ENCODE results near the gene CCDC191. TPM values are rescaled to one million over a fixed set of nuclear protein-coding genes. Genes with fewer than 3 reads are reported as not detected.

CCDC191 gene, protein sequence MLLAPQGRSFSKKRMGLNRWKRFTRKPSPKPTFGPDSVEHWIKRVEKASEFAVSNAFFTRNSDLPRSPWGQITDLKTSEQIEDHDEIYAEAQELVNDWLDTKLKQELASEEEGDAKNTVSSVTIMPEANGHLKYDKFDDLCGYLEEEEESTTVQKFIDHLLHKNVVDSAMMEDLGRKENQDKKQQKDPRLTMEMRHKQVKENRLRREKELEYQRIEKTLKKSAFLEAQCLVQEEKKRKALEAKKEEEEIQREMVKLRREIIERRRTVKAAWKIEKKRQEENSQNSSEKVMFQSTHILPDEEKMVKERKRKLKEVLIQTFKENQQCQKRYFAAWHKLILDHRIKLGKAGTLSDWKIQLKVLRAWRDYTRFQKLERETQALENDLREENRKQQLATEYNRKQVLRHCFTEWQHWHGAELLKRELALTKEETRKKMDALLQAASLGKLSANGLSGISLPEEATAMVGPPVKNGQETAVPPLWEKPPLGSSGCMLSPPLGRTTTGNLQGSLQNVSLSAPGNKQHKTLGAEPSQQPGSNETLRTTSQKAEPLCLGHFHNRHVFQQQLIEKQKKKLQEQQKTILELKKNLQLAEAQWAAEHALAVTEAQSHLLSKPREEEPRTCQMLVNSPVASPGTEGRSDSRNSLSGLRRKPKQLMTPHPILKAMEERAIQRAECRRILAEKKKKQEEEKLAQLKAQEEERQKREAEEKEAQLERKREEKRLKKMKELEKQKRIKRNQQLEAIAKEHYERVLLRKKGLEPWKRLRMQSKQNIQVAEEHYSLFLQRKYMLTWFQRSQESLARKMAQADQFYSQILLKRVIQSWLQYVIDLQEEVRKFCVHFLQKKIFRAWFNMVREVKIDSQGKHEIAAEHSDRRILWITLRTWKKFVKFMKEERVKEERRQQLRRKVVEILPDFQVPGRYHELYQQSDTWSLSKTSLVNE
- 3.4 TPM for polyA plus RNA-seq (2013, experiment 1 of 2)
- 3.1 TPM for polyA plus RNA-seq (2013, experiment 2 of 2)

GRCh38 chr3:114056130-114057010 is at the start of gene CCDC191, which contains the start of gene QTRT2:
TSS of gene CCDC191 (minus strand) at chr3:114056526. CDS start at chr3:114056466, 60 bp downstream.
TSS of gene QTRT2 (plus strand) at chr3:114056737. CDS start at chr3:114065258, 8,521 bp downstream.
- WGBS, 2 experiments (ENCODE audit: insufficient coverage in 2 of 2), result 1% methylated on average over 47 to 48 of the region's 49 CpGs
- H3K27ac ChIP-seq (ENCODE audit: low read depth, low read length, severe bottlenecking), result peak within 1 kb of the TSS; percentile 83
- H3K4me1 ChIP-seq (ENCODE audit: control insufficient read depth, insufficient read depth, low read length, poor library complexity, severe bottlenecking), result peaks cover 4% of the 10 kb centered on the region
- H3K9me3 ChIP-seq (ENCODE audit: control insufficient read depth, low read length), result no peaks in the 10 kb centered on the region
- H3K36me3 ChIP-seq (ENCODE audit: control insufficient read depth, insufficient read depth, low read length), result peaks cover 3% of the 10 kb centered on the region
- peak within 1 kb of the TSS; percentile 85 for H3K4me3 ChIP-seq (ENCODE audit: extremely low read depth, insufficient read depth, low read length, poor library complexity, severe bottlenecking)

DNA sequence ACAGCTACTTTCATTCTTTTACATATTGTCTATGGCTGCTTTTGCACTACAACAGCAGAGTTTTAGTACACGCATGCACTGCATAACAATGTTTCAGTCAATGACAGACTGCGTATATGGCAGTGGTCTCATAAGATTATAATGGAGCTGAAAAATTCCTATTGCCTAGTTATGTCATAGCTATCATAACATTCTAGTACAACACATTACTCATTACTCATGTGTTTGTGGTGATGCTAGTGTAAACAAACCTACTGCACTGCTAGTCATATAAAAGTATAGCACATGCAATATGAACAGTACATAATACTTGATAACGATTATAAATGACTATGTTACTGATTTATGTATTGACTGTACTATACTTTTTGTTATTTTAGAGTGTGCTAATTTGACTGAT is 48.1 kb upstream of the CCDC191 start:
- no peaks in the 10 kb centered on the region for H3K36me3 ChIP-seq (ENCODE audit: control insufficient read depth, insufficient read depth, low read length)
- no peak overlapping the region for H3K4me3 ChIP-seq (ENCODE audit: extremely low read depth, insufficient read depth, low read length, poor library complexity, severe bottlenecking)
- no peak overlapping the region for H3K27ac ChIP-seq (ENCODE audit: low read depth, low read length, severe bottlenecking)
- H3K9me3 ChIP-seq (ENCODE audit: control insufficient read depth, low read length), result no peaks in the 10 kb centered on the region
- no peaks in the 10 kb centered on the region for H3K4me1 ChIP-seq (ENCODE audit: control insufficient read depth, insufficient read depth, low read length, poor library complexity, severe bottlenecking)
- no CpG with 5 or more reads among the region's 3 CpGs for WGBS, 2 experiments (ENCODE audit: insufficient coverage in 2 of 2)

DNA sequence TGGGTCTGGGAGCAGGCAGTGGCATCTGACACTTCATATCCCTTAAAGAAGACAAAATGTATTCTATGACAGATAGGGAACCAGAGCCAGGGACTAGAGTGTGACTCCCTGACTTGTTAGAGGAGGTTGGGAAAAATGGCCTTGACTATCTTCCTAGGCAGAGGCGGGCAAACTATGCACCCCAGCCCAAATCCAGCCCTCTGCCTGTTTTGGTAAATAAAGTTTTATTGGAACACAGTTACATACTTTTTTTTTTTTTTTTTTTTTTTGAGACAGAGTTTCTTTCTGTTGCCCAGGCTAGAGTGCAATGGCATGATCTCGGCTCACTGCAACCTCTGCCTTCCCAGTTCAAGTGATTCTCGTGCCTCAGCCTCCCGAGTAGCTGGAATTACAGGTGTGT is 47.5 kb upstream of the CCDC191 start:
- no peak overlapping the region for H3K4me3 ChIP-seq (ENCODE audit: extremely low read depth, insufficient read depth, low read length, poor library complexity, severe bottlenecking)
- WGBS, 2 experiments (ENCODE audit: insufficient coverage in 2 of 2), result 79 to 84% methylated on average over 3 to 4 of the region's 4 CpGs
- H3K4me1 ChIP-seq (ENCODE audit: control insufficient read depth, insufficient read depth, low read length, poor library complexity, severe bottlenecking), result no peaks in the 10 kb centered on the region

GRCh38 chr3:114103181-114103580 is 46.9 kb upstream of the CCDC191 start:
- WGBS, 2 experiments (ENCODE audit: insufficient coverage in 2 of 2), result 95% methylated on average over 20 to 27 of the region's 27 CpGs
- H3K4me3 ChIP-seq (ENCODE audit: extremely low read depth, insufficient read depth, low read length, poor library complexity, severe bottlenecking), result no peak overlapping the region

More for the DNA sequence above, 47.5 kb upstream of the CCDC191 start:
- Histone ChIP-seq H3K27ac (ENCODE audit: low read depth, low read length, severe bottlenecking) (no peak overlapping the region), H3K9me3 (ENCODE audit: control insufficient read depth, low read length) (no peaks in the 10 kb centered on the region), H3K36me3 (ENCODE audit: control insufficient read depth, insufficient read depth, low read length) (no peaks in the 10 kb centered on the region)

GRCh38 chr3:114101101-114101500 is 44.8 kb upstream of the CCDC191 start:
- no peaks in the 10 kb centered on the region for H3K9me3 ChIP-seq (ENCODE audit: control insufficient read depth, low read length)
- H3K27ac ChIP-seq (ENCODE audit: low read depth, low read length, severe bottlenecking), result no peak overlapping the region
- WGBS, 2 experiments (ENCODE audit: insufficient coverage in 2 of 2), result 86% methylated on average over 1 of the region's 1 CpG; no CpG with 5 or more reads in 1 of the 2 experiments
- H3K4me3 ChIP-seq (ENCODE audit: extremely low read depth, insufficient read depth, low read length, poor library complexity, severe bottlenecking), result no peak overlapping the region
- no peaks in the 10 kb centered on the region for H3K36me3 ChIP-seq (ENCODE audit: control insufficient read depth, insufficient read depth, low read length)
- no peaks in the 10 kb centered on the region for H3K4me1 ChIP-seq (ENCODE audit: control insufficient read depth, insufficient read depth, low read length, poor library complexity, severe bottlenecking)

More at GRCh38 chr3:114103181-114103580, 46.9 kb upstream of the CCDC191 start:
- Histone ChIP-seq H3K36me3 (ENCODE audit: control insufficient read depth, insufficient read depth, low read length) (no peaks in the 10 kb centered on the region), H3K27ac (ENCODE audit: low read depth, low read length, severe bottlenecking) (no peak overlapping the region), H3K4me1 (ENCODE audit: control insufficient read depth, insufficient read depth, low read length, poor library complexity, severe bottlenecking) (no peaks in the 10 kb centered on the region), H3K9me3 (ENCODE audit: control insufficient read depth, low read length) (no peaks in the 10 kb centered on the region)

DNA sequence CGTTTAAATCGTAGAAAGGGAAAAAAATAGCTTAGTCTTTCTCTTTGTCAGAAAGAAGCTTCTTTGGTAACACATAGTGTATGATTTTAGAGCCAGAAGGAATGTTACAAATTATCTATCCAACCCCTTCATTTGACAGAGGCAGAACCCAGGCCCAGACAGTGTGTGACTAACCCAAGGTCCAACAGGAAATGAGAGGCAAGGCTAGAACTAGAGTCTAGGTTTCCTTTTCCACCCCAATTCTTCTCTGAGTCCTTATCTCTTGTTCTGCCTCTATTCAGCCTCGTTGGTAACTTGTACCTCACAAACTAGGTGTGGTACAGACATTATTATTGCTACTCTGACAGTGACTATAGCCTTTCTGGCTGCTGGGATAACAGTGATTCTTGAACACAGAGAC is 39.5 kb upstream of the CCDC191 start:
- H3K4me1 ChIP-seq (ENCODE audit: control insufficient read depth, insufficient read depth, low read length, poor library complexity, severe bottlenecking), result no peaks in the 10 kb centered on the region
- no peaks in the 10 kb centered on the region for H3K36me3 ChIP-seq (ENCODE audit: control insufficient read depth, insufficient read depth, low read length)
- no peaks in the 10 kb centered on the region for H3K9me3 ChIP-seq (ENCODE audit: control insufficient read depth, low read length)
- no peak overlapping the region for H3K27ac ChIP-seq (ENCODE audit: low read depth, low read length, severe bottlenecking)
- no peak overlapping the region for H3K4me3 ChIP-seq (ENCODE audit: extremely low read depth, insufficient read depth, low read length, poor library complexity, severe bottlenecking)
- 77 to 90% methylated on average over 2 to 3 of the region's 3 CpGs for WGBS, 2 experiments (ENCODE audit: insufficient coverage in 2 of 2)

DNA sequence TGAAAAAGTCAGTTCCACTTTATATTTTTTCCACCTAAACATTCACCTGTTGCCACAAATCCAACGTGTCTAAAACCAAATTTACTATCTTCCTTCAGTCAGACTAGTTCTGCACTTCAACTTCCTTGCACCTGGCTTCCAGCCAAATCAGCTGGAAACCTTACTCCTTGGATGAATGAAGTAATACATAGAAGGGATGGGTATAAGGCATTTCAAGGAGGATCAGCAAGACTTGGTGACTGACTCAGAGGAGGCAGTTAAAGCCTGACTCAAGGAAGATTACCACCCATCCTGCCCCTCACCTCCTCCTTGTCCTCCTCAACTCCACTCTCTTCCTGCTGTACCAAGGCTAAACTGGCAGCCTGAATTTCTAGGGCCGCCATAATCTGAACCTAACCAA is 37.3 kb upstream of the CCDC191 start:
- H3K36me3 ChIP-seq (ENCODE audit: control insufficient read depth, insufficient read depth, low read length), result no peaks in the 10 kb centered on the region
- no peak overlapping the region for H3K4me3 ChIP-seq (ENCODE audit: extremely low read depth, insufficient read depth, low read length, poor library complexity, severe bottlenecking)
- 80 to 92% methylated on average over 1 to 2 of the region's 2 CpGs for WGBS, 2 experiments (ENCODE audit: insufficient coverage in 2 of 2)
- no peaks in the 10 kb centered on the region for H3K4me1 ChIP-seq (ENCODE audit: control insufficient read depth, insufficient read depth, low read length, poor library complexity, severe bottlenecking)
- no peak overlapping the region for H3K27ac ChIP-seq (ENCODE audit: low read depth, low read length, severe bottlenecking)
- H3K9me3 ChIP-seq (ENCODE audit: control insufficient read depth, low read length), result no peaks in the 10 kb centered on the region

- Histone ChIP-seq H3K4me3 (ENCODE audit: extremely low read depth, insufficient read depth, low read length, poor library complexity, severe bottlenecking) (no peak overlapping the region), H3K4me1 (ENCODE audit: control insufficient read depth, insufficient read depth, low read length, poor library complexity, severe bottlenecking) (no peaks in the 10 kb centered on the region), H3K9me3 (ENCODE audit: control insufficient read depth, low read length) (no peaks in the 10 kb centered on the region), H3K27ac (ENCODE audit: low read depth, low read length, severe bottlenecking) (no peak overlapping the region), H3K36me3 (ENCODE audit: control insufficient read depth, insufficient read depth, low read length) (no peaks in the 10 kb centered on the region)
- WGBS, 2 experiments (ENCODE audit: insufficient coverage in 2 of 2), result 91 to 96% methylated on average over 3 of the region's 3 CpGs
These were observed 36.7 kb upstream of the CCDC191 start for GRCh38 chr3:114093016-114093380.

DNA sequence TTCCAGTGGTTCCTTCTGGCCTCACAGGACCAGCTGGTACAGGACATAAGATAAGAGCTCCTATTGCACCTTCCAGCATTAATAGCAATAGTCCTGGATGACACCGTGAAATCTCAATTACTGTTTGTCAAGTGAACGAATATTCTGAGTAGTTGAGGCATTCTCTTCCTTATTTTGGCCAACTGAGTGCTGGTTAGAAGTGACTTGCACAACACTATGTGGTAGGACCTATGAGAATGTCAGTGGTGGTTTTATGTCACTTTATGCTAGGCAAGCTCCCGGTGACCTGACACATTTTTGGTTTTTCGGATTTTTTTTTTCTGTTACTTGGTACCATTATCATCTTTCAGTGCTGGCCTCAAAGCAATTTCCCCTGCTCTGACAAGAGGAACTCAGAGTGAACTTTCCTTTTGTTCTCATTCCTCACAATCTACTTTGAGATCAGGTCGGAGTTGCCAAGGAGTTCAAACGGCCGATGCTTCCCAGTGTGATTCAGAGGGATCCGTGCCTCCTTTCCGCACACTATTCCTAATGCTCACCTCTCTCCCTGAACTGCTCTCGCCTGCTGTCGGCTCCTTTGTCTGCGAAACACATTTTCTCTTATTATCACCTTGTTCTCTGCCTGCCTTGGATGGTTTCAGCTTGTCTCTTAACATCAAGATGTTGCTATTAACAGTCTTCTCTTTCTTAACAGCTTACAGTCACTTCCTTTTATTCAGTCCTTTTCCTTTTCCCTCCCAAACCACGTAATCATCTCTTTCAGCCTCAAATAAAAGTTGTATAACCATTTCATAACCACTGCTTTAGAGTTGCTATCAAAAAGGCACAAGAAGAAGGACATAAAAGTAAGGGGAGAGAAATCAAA is 36.1 kb upstream of the CCDC191 start:
- no peak overlapping the region for H3K4me3 ChIP-seq (ENCODE audit: extremely low read depth, insufficient read depth, low read length, poor library complexity, severe bottlenecking)
- no peaks in the 10 kb centered on the region for H3K9me3 ChIP-seq (ENCODE audit: control insufficient read depth, low read length)
- no peak overlapping the region for H3K27ac ChIP-seq (ENCODE audit: low read depth, low read length, severe bottlenecking)
- peaks cover 5% of the 10 kb centered on the region for H3K36me3 ChIP-seq (ENCODE audit: control insufficient read depth, insufficient read depth, low read length)
- no peaks in the 10 kb centered on the region for H3K4me1 ChIP-seq (ENCODE audit: control insufficient read depth, insufficient read depth, low read length, poor library complexity, severe bottlenecking)
- 66 to 76% methylated on average over 12 to 13 of the region's 13 CpGs for WGBS, 2 experiments (ENCODE audit: insufficient coverage in 2 of 2)
